HFF-Myc (cell line): Measurements from ENCODE around the gene PROSER2.

ENCODE experiments used
- DNase-seq: peaks from one replicate; pipeline ENCODE4 v3.0.0-alpha.2; 2011; ENCODE audit warnings: low read depth; ENCODE audit errors: extremely low read depth
- H3K4me3 ChIP-seq: replicated peaks from 2 replicates; pipeline ENCODE4 v1.5.1; 2011; ENCODE audit warnings: low read depth, mild to moderate bottlenecking, control low read depth, low read length
- TF ChIP-seq, protein P1 (sequence below): IDR thresholded peaks from 2 replicates; pipeline ENCODE4 v1.5.1; 2012; ENCODE audit warnings: mild to moderate bottlenecking, low read depth, low read length, control low read depth; ENCODE audit errors: missing control alignments

The PROSER2 gene

DNA sequence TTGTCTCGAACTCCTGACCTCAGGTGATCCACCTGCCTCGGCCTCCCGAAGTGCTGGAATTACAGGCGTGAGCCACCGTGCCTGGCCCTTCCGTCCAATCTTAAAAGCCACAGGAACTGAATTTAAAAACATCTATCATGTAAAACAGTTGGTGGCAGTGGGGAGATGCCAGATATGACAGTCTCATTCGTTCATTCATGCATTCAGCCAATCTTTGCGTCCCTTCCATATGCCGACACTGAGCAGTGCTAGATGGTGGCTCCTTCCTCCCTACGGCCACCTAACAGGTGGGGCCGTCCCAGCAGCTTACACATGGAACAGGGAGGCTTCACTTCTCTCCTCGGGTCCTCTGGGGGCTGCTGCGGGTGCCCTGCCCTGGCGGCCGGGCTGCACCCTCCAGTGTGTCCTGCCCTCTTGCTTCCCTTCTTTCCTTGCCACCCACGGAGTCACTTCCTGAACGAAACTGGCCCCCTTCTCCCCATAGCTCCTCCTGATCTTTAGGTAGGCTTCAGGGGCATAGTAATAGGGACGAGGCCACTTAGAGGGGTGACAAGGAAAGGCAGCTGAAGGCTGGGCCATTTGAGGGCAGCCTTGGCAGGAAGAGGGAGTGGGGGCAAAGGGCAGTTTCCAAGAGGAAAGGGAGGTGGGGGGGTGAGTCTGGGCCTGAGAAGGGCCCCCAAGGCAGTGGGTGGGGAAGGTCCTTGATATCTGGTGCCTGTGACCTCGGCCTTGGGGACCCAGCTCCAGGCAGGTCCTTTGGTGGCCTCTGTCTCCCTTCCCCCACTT, 53.8 kb downstream of the PROSER2 start:
- DNase-seq: no peak
- no peak overlapping the region for H3K4me3 ChIP-seq
- TF ChIP-seq, protein P1, sequence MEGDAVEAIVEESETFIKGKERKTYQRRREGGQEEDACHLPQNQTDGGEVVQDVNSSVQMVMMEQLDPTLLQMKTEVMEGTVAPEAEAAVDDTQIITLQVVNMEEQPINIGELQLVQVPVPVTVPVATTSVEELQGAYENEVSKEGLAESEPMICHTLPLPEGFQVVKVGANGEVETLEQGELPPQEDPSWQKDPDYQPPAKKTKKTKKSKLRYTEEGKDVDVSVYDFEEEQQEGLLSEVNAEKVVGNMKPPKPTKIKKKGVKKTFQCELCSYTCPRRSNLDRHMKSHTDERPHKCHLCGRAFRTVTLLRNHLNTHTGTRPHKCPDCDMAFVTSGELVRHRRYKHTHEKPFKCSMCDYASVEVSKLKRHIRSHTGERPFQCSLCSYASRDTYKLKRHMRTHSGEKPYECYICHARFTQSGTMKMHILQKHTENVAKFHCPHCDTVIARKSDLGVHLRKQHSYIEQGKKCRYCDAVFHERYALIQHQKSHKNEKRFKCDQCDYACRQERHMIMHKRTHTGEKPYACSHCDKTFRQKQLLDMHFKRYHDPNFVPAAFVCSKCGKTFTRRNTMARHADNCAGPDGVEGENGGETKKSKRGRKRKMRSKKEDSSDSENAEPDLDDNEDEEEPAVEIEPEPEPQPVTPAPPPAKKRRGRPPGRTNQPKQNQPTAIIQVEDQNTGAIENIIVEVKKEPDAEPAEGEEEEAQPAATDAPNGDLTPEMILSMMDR: no peak

DNA sequence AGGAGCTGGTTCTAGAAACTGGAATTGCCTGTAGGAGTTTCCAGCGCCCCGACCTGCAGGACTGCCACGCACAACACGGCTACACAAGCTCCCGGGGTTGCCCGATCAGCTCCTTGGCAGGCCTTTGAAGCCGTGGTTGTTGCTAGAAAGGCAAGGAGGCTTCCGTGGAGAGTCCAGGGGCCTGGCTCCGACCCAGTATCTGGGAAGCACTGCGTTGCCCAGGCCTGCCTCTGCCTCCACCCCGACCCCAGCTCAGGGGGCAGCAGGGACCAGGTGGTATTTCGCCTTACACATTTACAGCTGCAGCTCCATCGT, 54.4 kb downstream of the PROSER2 start:
- TF ChIP-seq, protein P1: no peak
- no peak for DNase-seq

DNA sequence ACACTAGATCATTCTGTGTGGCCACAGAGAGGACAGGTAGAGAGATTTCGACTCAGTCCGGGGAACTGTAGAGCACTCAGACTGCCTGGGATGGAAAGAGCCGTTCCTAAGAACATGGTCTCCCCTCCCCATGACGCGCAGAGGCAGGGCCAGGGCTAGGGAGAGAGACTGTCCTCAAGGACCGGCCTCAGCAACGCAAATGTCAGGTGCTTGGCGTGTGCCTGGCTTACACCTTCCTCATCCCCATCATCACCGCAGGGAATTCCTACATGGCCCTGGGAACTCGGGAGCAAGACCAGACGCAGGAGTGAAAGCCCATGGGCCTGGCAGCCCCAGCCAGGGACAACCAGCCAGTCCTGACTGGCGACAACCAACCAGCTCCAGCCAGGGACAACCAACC, 55.6 kb downstream of the PROSER2 start:
- TF ChIP-seq, protein P1: no peak
- no peak overlapping the region for H3K4me3 ChIP-seq
- no peak for DNase-seq

More for the DNA sequence above, 54.4 kb downstream of the PROSER2 start:
- no peak overlapping the region for H3K4me3 ChIP-seq

DNA sequence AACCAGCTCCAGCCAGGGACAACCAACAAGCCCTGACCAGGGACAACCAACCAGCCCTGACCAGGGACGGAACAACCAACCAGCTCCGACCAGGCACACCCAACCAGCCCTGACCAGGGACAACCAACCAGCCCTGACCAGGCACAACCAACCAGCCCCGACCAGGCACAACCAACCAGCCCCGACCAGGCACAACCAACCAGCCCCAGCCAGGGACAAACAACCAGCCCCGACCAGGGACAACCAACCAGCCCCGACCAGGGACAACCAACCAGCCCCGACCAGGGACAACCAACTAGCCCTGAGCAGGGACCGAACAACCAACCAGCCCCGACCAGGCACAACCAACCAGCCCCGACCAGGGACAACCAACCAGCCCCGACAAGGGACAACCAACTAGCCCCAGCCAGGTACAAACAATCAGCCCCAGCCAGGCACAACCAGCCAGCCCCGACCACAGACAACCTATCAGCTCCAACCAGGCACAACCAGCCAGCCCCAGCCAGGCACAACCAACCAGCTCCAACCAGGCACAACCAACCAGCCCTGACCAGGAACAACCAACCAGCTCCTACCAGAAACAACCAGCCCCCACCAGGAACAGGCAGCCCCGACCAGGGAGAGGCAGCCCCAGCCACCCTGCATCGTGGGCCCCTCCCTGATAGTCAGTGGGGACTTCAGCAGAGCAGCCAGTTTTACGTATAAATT, 56.4 kb downstream of the PROSER2 start:
- H3K4me3 ChIP-seq: no peak overlapping the region
- TF ChIP-seq, protein P1: no peak
- DNase-seq: no peak

DNA sequence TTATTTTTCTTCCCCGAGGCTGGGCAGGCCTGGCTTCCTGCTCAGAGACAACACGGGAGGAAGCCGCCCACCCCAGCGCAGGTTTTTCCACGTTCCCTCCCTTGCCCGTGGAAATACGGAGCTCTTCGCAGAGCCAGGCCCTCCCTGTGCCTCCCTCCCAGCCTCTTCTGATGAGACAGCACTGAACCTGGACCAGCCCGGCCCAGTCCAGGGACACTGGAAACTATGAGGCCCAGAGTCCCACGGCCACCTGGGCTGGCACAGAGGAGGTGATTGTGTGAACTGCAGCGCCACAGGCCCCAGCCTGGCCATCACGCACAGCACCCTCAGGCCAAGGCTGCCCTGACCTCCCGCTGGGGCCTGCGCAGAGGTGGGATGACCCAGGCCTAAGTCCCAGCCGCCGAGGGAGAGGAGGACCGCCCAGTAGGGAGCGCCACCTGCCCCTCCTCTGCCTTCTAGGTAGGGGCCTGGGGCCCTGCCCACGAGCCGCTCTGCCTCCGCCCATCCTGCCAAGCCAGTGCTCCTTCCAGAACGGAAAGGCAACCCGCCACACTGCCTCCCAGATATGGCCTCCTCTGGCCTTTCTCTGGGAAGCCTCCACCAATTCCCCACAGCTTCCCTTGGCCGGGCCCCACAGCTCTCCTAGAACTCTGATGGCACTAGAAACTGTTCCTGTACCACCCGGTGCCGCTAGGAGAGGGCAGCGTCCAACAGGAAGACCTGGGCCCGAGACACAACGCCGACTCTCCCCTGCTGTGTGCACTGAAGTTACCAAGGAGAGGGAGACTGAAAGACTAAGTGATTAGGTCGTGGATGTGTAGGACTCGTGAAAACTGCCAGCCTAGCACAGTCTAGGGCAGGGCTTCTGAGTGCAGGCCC, 57.2 kb downstream of the PROSER2 start:
- TF ChIP-seq, protein P1: no peak

DNA sequence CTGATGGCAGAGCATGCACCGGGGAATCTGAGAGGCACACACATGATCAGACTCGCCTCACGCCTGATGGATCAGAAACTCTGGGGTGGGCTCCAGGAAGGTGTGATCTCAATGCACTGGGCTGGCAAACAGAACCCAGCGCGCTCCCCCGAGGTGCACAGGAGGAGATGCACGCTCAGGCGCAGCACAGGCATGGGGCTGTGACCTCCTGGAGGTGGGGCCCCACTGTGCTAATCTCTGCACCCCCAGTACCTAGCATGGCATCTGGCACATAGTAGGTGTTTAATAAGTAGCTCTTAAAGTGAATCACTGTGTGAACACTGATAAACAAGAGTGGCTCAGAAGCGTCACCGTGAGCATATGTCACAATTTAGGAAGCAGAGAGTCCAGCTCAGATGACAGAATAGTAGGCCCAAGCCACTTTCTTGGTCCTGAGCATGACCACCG, 57.9 kb downstream of the PROSER2 start:
- TF ChIP-seq, protein P1: no peak
- no peak overlapping the region for H3K4me3 ChIP-seq
- DNase-seq: no peak

More for the DNA sequence above, 57.2 kb downstream of the PROSER2 start:
- no peak for DNase-seq
- no peak overlapping the region for H3K4me3 ChIP-seq
